IPS-18a (cell line): Measurements from ENCODE around the gene BRCA1.

Experiments used
- H3K27ac ChIP-seq: one replicate; pipeline ENCODE4 v1.5.1; 2013; ENCODE audit warnings: low read length
- H3K27me3 ChIP-seq: one replicate; pipeline ENCODE4 v1.6.1; 2013; ENCODE audit warnings: mild to moderate bottlenecking, low read length; ENCODE audit not compliant: control insufficient read depth, insufficient read depth
- H3K36me3 ChIP-seq: one replicate; pipeline ENCODE4 v1.6.1; 2013; ENCODE audit warnings: low read depth, low read length; ENCODE audit not compliant: control insufficient read depth
- H3K4me1 ChIP-seq: one replicate; pipeline ENCODE4 v1.6.1; 2013; ENCODE audit warnings: low read depth, low read length; ENCODE audit not compliant: control insufficient read depth
- H3K4me3 ChIP-seq: one replicate; pipeline ENCODE4 v1.5.1; 2013; ENCODE audit warnings: low read length
- H3K9ac ChIP-seq: one replicate; pipeline ENCODE4 v1.6.1; 2013; ENCODE audit warnings: mild to moderate bottlenecking, low read length, moderate library complexity
- H3K9me3 ChIP-seq: one replicate; pipeline ENCODE4 v1.6.1; 2013; ENCODE audit warnings: low read depth, low read length; ENCODE audit not compliant: control insufficient read depth

The BRCA1 gene

DNA sequence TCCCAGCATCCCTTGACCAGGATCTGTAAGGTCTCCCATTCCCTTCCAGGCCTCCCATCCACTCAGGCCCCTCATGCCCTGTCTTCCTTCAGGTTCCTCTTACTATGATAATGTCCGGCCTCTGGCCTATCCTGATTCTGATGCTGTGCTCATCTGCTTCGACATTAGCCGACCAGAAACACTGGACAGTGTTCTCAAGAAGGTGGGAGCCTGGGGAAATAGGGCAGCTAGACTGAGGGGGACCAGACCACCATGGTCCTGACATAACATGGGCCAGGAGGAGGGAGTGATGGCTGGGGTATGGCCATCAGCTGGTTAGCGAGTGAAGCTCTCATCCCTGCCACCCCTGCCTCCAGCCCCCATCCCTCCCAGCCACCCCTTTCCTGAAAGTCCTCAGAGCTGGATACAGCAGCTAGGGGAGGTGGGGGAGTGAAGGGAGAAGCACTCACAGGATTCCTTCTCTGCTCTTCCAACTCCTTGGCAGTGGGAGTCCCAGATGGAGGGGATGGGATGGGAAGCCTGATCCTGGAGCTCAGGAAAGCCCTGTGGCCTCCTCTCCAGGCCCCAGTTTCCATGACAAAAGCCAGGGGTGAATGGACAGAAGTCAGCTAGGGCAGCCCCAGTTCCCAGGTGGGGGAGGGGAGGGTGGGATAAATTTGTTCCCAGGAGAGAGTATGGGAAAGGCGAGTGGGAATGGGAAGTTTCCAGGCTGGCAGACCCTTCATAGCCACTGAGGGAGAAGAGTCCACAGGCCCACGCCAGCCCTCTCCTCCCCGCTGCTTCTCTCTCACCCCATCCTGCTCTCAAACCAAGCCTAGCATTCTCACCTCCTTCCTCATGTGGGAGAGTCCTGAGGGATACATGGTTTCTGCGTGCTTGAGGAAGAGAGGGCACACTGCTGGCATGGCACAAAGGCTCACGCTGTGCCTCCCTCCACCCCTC, 97.8 kb downstream of the BRCA1 start:
- H3K9me3 ChIP-seq = no peaks in the 10 kb centered on the region
- H3K36me3 ChIP-seq = no peaks in the 10 kb centered on the region
- H3K27ac ChIP-seq = peak overlapping the region; percentile 4
- H3K4me1 ChIP-seq = peaks cover 25% of the 10 kb centered on the region
- H3K9ac ChIP-seq = no peak overlapping the region
- H3K27me3 ChIP-seq = no peaks in the 10 kb centered on the region
- H3K4me3 ChIP-seq = peak overlapping the region; percentile 5

DNA sequence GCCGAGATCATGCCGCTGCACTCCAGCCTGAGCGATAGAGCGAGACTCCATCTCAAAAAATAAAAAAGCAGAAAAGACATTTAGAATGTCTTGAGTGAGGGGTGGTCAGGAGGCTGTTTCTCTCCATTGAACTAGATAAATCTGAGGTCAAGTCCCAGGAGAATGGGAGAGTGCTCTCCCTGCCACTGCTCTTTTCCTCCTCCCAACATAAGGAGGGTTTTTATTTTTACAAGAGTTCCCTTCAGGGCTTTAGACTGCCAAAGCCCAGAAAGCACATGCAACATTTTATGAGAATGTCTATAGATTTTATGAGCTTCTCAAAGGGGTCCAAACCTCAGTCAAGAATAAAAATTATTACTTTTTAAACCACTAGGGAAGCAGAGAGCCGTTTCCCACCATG, 98.6 kb downstream of the BRCA1 start:
- Histone ChIP-seq H3K27ac (no peak overlapping the region), H3K9ac (no peak overlapping the region), H3K27me3 (no peaks in the 10 kb centered on the region), H3K4me1 (peaks cover 23% of the 10 kb centered on the region), H3K9me3 (no peaks in the 10 kb centered on the region), H3K4me3 (peak overlapping the region; percentile 5), H3K36me3 (no peaks in the 10 kb centered on the region)

GRCh38 chr17:43025766-43026537, 99.2 kb downstream of the BRCA1 start:
- Histone ChIP-seq H3K27ac (no peak overlapping the region), H3K36me3 (no peaks in the 10 kb centered on the region), H3K9me3 (no peaks in the 10 kb centered on the region), H3K9ac (peak overlapping the region; percentile 38), H3K4me3 (peak overlapping the region; percentile 75), H3K27me3 (no peaks in the 10 kb centered on the region), H3K4me1 (peaks cover 18% of the 10 kb centered on the region)

DNA sequence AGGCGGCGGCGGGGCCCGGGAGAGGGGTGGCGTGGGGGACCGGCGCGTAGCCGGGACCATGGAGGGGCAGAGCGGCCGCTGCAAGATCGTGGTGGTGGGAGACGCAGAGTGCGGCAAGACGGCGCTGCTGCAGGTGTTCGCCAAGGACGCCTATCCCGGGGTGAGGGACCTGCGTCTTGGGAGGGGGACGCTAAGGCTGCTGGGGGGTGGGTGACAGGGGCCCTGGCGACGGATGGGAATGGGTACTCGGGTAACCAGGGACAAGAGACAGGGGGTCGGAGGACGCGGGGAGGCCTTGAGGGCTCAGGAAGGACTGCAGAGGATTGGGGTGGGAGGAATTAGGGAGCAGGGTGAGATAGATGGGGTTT, 99.9 kb downstream of the BRCA1 start:
- H3K4me3 ChIP-seq = peak overlapping the region; percentile 75
- H3K4me1 ChIP-seq = peaks cover 21% of the 10 kb centered on the region
- H3K27ac ChIP-seq = no peak overlapping the region
- no peaks in the 10 kb centered on the region for H3K36me3 ChIP-seq
- H3K27me3 ChIP-seq = no peaks in the 10 kb centered on the region
- no peaks in the 10 kb centered on the region for H3K9me3 ChIP-seq
- H3K9ac ChIP-seq = peak overlapping the region; percentile 38

DNA sequence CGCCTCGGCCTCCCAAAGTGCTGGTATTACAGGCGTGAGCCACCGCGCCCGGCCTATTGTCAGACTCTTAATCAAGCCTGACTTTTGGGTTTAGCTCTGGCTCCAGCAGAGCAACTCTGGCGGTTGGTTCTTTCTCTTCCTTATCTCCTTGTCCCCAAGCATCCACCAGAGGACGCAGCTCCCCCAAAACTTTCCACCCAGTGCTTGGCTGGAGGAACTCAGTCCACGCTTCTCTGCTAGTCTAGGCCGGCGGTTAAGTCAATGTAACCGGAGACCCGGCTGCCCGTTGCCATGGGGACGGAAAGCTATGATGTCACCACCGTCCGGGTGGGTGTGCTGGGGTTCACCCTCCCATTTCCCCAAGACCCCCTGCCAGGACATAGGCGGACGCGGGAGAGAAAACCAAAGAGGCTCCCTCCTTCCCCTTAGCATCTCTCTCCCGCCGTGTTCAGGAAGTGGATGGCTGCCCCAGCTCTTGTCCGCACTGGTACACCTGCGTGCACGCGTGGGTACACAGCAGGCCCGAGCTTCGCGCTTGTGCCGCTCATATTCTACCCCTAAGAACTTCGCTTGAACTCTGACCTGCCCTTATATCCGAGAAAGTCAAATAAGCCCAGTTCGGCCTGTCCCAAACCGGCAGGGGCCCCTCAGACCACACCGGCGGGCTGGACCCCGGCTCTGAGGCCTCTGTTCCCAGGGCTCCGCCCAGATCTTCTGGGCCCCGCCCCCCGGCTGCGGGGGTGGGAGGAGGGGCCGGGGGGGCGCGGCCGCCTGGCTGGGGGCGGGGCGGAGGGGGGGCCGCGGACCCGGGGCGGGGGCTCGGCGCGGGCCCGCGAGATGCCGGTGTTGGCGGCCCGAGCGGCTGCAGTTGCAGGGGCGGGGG, 100.5 kb downstream of the BRCA1 start, which contains the start of gene RND2:
Gene RND2 (plus strand): TSS at position 825 of the 883 bp plus-strand sequence. CDS start 117 bp downstream, outside the sequence.
- H3K9me3 ChIP-seq = no peaks in the 10 kb centered on the region
- peak within 1 kb of the TSS; percentile 93 for H3K4me3 ChIP-seq
- no peaks in the 10 kb centered on the region for H3K36me3 ChIP-seq
- H3K27ac ChIP-seq = peak within 1 kb of the TSS; percentile 89
- no peaks in the 10 kb centered on the region for H3K27me3 ChIP-seq
- peak within 1 kb of the TSS; percentile 90 for H3K9ac ChIP-seq
- H3K4me1 ChIP-seq = peaks cover 27% of the 10 kb centered on the region

- Histone ChIP-seq H3K27me3 (no peaks in the 10 kb centered on the region), H3K9me3 (no peaks in the 10 kb centered on the region), H3K4me1 (peaks cover 19% of the 10 kb centered on the region), H3K27ac (no peak within 1 kb of the TSS), H3K9ac (peak within 1 kb of the TSS; percentile 85), H3K4me3 (peak within 1 kb of the TSS; percentile 77), H3K36me3 (peaks cover 10% of the 10 kb centered on the region)
Measured at GRCh38 chr17:43021741-43022512, 103.2 kb downstream of the BRCA1 start, which contains the start of gene VAT1. Gene VAT1 (minus strand): TSS chr17:43022385. CDS start chr17:43022322, 63 bp downstream.

GRCh38 chr17:43020789-43021740, 104.1 kb downstream of the BRCA1 start:
- Histone ChIP-seq H3K9ac (peak overlapping the region; percentile 85), H3K27me3 (no peaks in the 10 kb centered on the region), H3K4me1 (peaks cover 13% of the 10 kb centered on the region), H3K36me3 (peaks cover 16% of the 10 kb centered on the region), H3K27ac (no peak overlapping the region), H3K9me3 (no peaks in the 10 kb centered on the region), H3K4me3 (peak overlapping the region; percentile 77)

DNA sequence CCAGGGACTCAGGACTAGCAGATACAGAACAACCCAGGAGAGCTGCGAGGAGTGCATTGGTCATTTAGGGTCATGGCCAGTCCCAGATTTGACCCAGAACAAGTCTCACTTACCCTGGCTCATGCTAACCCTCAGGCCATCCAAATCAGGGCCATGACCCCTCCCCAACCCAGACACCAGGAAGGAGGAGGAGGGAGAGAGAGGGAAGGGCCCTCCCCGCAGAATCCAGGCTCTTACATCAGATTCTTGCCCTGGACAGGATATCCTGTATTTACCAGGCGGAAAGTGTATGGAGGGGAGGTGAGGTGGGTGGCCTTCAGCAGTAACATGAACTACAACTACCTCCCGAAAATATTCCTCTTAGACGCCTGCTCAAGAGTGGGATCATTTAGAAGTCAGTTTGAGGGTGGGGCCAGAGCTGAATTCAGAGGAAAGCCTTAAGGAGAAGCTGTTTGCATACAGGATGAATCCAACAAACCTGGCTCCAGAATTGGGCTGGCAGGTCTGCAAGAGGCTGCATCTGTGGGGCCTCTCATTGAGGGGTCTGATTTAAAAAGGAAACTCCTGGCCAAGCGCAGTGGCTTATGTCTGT, 105.0 kb downstream of the BRCA1 start:
- Histone ChIP-seq H3K9me3 (no peaks in the 10 kb centered on the region), H3K9ac (peak overlapping the region; percentile 85), H3K36me3 (peaks cover 22% of the 10 kb centered on the region), H3K4me1 (peaks cover 18% of the 10 kb centered on the region), H3K27me3 (no peaks in the 10 kb centered on the region), H3K27ac (no peak overlapping the region), H3K4me3 (peak overlapping the region; percentile 4)

DNA sequence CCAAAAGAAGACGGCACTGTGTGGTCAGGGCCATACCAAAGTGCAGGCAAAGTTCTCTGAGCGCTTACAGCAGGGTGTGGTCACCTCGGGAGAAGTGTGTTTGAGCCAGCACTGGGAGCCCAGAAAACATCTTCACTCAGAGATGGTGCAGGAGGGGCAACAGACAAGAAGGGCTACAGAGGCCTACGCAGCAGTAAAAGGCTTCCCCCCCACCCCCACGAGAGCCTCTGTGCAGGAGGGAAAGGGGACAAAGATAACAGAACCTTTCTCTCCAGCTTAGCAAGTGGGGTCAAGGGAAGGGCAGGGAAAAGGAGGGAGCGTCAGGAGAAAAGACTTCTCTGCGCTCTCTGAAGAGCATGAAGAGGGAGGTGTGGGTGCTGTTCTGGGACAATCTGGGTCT, 105.7 kb downstream of the BRCA1 start:
- Histone ChIP-seq H3K4me3 (no peak overlapping the region), H3K27me3 (no peaks in the 10 kb centered on the region), H3K36me3 (peaks cover 28% of the 10 kb centered on the region), H3K27ac (no peak overlapping the region), H3K9me3 (no peaks in the 10 kb centered on the region), H3K9ac (no peak overlapping the region), H3K4me1 (peaks cover 18% of the 10 kb centered on the region)
